ENCODE results near the gene DEAF1.

DEAF1 gene

DNA sequence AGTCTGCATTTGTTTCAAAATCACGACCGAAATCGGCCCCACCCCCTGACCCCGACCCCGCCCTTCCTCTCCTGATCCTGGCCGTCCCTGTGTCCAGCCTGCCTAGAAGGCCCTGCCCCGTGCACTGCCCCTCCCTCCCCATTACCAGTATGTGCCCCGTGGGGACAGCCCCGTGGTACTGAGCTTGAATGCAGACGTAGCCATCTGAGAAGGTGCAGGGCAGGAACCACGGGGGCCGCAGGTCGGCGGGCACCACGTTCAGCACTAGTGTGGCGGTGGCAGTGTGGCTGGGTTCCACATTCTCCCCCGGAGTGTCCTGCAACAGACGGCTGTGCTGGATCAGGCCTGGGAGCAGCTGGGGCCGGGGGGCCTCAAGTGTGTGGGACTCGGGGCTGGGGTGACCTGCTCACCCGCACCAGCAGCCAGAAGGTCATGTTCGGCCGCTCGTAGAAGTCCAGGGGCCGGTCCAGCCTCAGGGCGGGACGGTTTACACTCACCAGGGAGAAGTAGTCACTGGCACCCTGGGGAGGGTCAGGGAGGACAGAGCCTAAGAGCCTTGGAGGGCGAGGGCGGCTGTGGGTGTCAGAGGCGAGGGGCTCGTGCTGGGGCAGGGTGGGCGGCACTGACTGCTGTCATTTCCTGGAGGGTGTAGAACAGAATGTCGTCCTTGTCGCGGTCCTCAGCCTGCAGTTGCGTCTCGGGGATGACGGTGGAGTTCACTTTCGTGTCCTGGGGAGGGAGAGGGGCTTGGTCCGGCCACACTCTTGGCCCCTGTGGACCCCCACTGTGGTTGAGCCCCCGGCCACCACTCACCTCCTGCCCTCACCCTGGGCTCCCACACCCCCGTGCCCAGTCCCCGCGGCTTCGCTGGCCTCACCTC, 73.8 kb downstream of the DEAF1 start:
- no peak for DNase-seq

- no peak for DNase-seq
Observed at GRCh38 chr11:620201-620600, 74.8 kb downstream of the DEAF1 start.

GRCh38 chr11:619628-620050, 75.4 kb downstream of the DEAF1 start:
- DNase-seq: no peak

DNA sequence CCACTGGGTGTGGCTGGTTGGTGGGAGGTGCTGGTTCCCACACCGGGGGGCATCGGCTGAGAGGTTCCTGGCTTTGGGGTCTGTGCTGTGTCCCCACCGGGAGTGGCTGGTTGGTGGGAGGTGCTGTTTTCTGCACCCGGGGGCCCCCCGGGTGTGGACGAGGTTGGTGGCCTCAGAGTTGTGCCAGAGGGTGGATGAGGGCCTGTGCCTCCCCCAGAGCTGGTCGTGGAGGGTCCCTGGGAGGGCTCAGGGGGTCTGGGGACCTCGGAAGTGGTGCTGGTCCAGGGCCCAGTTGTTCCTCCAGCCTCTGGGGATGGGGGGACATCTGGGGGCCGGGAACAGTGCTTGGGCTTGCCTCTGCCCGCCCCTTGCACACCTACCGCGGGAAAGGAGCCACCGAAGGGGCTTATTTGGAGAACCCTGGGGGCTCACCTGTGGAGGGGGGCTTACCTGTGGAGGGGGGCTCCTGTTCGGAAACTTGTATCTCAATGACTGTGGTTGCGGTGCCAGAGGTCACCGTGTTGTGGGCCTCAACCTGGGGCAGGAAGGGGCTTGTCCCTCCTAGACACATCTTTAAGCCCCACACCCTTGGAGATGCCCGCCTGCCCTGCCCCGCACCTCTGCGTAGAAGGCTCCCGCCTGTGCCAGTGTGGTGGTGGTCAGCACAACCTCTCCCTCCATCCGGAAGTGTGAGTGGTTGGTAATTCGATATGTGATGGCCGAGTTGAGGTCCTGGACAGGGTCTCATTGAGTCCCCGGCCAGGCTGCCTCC, 76.0 kb downstream of the DEAF1 start:
- DNase-seq: no peak

DNA sequence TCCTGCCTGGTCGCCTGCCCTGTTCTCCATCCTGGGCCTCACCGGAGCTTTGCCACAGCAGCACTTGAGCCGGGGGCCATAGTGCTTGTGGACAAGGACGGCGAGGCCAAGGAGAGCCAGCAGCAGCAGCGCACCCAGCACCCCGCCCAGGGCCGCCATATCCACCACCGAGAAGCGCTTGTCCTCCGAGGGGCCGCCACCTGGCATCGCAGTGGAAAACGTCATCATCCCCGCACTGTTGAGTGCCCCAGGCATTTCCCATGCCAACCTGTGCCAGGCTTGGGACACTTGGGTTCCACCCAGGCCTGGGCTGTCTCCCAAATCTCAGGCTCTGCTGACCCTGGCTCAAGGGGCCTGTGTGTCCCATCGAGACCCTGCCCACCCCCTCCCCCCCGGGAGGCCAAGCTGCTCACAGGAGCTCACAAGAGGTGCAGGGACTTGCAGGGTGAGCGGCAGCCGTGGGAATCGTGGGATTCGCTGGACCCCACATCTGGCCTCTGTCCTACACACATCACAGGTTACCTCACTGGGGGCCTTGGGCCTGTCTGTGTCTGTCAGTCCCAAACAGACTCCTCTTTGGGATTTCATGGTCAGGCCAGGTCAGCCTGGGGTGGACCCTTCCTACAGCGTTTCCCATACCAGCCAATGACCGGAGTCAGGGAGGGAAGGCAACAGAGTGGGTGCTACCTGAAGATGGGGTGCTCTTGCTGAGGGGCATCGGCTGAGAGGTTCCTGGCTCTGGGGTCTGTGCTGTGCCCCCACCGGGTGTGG, 76.9 kb downstream of the DEAF1 start:
- DNase-seq: no peak

DNA sequence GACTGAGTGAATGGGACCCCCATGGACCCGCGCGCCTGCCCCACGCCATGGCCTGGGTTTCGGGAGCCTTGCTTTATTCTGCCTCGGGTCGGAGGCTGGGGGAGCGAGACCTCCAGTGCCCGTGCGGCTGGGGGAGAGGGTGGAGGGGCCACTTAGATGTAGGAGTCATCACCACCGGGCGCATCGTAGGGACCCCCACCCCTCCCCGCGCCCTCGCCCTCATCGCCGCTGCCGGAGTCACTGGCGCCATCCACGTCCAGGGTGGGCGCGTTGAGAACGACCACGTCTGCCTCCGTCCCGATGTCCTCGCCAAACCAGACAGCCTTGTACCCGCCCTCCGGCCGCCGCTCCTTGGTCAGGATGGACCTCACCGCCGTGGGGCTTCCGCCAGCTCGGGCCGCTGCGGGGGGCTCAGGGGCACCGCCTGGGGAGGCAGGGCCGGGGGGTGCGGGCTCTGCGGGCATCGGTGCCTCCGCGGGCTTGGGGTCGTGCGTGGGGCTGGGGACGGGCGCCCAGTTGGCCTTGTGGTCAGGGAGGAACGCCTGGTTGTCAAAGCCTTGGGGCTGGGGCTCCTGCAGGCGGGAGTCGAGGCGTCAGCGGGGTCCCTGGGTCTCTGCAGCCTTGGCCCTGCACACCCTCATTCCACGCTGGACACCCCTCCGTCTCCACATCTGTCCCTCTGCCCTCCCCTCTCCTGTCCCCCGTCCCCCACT, 77.7 kb downstream of the DEAF1 start:
- DNase-seq: no peak

DNA sequence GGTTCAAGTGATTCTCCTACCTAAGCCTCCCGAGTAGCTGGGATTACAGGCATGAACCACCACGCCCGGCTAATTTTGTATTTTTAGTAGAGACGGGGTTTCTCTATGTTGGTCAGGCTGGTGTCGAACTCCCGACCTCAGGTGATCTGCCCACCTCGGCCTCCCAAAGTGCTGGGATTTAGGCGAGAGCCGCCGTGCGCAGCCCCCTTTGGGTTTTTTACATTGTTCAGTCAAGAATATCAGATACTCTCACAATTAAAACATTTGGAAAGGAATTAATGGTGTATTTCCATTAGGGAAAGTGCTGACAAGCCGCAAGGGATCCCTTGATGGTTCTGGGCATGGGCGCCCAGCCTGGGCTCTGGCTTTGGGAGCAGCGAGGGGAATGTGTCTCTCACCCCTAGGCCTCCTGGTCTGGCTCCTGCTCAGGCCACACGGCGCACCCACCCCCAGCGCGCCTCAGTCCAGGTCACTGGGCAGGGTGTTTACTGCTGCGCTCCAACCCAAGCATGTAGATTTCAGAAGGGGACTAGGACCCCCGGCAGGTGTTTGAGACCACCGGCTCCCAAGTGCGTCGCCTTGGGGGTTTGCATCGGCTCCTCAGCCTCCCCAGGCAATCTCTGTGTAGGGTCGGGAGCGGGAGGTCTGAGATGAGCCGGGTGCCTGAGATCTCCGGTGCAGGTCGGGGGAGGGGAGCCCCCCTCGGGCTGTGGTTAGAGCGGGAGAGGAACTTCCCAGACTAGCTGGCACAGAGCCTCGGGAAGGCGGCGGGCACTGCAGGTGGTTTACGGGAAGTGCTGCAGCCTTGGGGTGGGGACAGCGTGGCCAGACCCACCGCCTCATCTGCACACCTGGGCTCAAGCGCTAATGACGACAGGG, 78.5 kb downstream of the DEAF1 start:
- peak; percentile 24 for DNase-seq

GRCh38 chr11:615504-616319, 79.3 kb downstream of the DEAF1 start, which contains the start of gene IRF7:
TSS of gene IRF7 (minus strand) at chr11:615950. CDS start at chr11:615364, 586 bp downstream.
- DNase-seq: peak; percentile 90

DNA sequence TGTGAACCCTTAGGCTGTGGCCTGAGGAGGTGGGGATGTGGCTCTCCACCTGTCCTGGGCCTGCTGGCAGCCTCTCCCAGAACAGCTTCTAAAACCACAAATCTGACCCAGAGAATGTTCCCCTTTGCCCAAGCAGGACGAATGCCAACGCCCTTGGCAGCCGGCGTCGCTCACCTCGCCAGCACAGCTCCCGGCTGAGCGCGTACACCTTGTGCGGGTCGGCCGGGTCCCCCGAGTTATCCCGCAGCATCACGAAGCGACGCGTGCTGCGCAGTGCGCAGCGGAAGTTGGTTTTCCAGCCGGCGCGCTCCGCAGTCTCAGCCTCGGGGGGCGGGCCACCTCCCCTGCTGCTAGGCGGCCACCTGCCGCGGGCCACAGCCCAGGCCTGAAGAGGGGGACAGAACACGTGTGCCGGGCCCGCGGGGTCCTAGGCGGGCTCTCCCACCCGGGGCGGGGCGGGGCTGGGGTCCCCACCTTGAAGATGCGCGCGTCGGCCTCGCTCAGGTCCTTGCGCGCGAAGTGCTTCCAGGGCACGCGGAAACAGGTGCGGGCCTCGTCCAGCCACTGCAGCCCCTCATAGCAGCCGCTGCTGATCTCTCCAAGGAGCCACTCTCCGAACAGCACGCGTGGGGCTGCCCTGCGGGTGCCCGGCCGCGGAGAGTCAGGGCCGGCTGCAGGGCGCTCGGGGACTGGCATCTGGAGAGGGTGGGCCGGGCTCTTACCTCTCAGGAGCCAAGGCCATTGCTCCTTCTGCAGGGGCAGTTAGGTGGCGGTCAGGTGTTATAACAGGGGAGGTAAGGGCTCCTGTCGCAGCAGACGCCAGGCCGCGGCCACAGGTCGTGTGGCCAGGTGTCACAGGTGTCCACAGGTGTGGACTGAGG, 80.2 kb downstream of the DEAF1 start:
- no peak for DNase-seq

DNA sequence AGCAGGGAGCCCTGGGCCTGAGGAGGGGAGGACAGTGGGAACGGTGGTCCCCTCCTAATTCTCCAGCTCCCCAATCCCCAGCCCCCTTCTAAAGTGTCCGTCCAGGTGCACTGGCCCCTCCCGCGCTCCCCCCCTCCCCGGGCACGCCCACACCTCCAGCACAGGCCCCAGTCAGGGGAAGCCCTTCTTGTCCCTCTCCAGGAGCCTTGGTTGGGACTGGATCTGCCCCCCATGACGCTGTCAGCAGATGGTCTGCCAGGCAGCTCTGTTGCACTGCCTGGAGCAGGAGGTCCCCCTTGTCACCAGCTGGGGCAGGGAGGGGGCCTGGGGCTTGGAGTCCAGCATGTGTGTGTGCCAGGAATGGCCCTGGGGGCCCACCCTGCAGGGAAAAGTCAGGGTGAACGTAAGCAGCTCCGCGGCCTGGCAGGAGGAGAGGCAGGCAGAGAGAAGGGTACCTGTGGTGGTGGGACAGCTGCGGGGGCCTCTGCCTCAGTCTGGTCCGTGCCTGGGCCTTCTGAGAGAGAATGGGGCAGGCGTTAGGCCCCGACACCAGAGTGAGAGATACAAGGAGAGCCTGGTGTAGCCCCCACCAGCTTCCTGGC, 80.9 kb downstream of the DEAF1 start:
- DNase-seq: no peak

- DNase-seq: no peak
Observed at GRCh38 chr11:613369-613968, 81.6 kb downstream of the DEAF1 start.

GRCh38 chr11:612961-613300, 82.1 kb downstream of the DEAF1 start:
- DNase-seq: no peak

DNA sequence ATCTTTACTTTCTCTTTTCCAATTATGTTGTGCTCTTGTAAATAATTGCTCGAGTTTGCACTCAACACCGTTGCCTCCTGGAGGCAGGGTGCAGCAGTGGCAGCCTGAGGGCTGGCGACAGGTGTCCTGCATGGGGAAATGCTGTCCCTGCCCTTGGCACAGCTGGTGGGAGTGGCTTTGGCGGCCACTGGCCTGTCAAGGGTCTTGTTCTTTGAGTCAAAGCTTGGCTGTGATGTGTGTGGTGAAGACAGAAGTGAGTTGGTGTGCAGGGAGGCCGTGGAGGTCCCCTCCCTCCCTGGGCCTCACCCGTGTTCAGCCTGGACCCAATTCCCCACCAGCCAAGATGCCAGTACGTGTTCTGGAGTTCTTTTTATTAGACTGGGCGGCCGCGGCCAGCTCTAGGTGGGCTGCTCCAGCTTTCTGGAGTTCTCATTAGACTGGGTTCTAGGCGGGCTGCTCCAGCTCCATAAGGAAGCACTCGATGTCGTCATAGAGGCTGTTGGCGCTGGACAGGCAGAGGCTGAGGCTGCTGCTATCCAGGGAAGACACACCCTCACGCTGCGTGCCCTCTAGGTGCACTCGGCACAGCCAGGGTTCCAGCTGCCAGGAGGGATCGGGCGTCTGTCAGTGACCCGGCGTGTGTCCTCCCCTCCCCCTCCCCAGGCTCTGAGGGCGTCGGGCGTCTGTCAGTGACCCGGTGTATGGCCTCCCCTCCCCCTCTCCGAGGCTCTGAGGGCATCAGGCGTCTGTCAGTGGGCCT, 82.6 kb downstream of the DEAF1 start:
- no peak for DNase-seq

DNA sequence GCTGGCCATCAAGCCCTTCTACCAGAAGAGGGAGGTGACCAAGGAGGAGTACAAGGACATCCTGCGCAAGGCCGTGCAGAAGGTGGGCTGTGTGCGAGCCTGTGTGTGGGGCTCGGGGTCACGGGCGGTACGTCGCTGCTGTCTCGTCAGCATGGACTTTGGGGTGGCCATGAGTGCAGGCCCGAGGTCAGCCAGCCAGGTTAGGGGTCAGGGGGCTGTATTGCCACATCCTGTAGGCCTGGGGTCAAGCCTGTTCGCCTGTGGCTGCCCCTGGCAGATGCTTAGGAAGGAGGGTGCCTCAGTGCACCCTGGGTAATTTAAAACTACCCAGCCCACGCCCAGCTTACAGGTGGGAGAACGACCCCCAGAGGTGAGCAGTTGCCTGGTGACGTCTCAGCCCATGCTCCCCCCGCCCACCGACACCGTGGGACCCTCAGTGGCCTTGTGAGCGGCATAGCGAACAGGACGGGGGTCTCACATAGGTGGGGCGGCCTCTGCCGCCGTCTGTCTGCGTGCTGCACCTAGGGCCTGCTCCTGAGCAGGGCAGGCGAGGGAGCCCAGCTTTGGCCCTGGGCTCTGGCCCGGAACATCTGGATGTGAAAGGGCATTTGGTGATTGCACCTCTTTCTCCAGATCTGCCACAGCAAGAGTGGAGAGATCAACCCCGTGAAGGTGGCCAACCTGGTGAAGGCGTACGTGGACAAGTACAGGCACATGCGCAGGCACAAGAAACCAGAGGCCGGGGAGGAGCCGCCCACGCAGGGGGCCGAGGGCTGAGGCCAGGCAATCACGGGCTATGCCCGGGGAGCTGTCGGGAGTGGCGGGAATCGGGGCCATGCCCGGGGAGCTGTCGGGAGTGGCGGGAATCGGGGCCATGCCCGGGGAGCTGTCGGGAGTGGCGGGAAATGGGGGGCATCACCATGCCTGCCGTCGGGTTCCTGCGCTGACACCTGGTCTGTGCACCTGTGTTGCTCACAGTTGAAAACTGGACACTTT, 83.7 kb downstream of the DEAF1 start:
- DNase-seq: no peak

- no peak for DNase-seq
Observed at GRCh38 chr11:610146-610801, 84.7 kb downstream of the DEAF1 start.

DNA sequence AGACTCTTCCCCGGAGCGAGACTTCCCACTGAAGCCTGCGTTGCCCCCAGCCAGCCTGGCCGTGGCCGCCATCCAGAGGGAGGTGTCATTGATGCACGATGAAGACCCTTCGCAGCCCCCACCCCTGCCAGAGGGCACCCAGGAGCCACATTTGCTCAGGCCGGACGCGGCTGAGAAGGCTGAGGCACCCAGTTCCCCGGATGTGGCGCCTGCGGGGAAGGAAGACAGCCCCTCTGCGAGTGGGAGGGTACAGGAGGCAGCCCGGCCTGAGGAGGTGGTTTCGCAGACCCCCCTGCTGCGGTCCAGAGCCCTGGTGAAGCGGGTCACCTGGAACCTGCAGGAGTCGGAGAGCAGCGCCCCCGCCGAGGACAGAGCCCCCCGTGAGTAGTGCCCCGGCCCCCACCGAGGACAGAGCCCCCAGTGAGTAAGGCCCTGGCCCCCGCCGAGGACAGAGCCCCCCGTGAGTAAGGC, 85.6 kb downstream of the DEAF1 start:
- DNase-seq: no peak

All from GDM1 (cell line).